Ishikawa (cell line): ENCODE data around the gene MAST4.

Source experiments
- CEBPB ChIP-seq: IDR thresholded peaks from 2 replicates; pipeline ENCODE4 v1.6.1; 2012
- CREB1 ChIP-seq: IDR thresholded peaks from 2 replicates; pipeline ENCODE4 v1.6.1; 2012; ENCODE audit warnings: low read depth
- EGR1 ChIP-seq: IDR thresholded peaks from 2 replicates; pipeline ENCODE4 v1.6.1; 2012
- EP300 ChIP-seq: IDR thresholded peaks from 2 replicates; pipeline ENCODE4 v1.6.1; 2012; ENCODE audit warnings: borderline replicate concordance
- FOXM1 ChIP-seq: IDR thresholded peaks from 2 replicates; pipeline ENCODE4 v1.6.1; 2012; ENCODE audit warnings: low read depth, borderline replicate concordance
- MAX ChIP-seq: IDR thresholded peaks from 2 replicates; pipeline ENCODE4 v1.6.1; 2012
- NFIC ChIP-seq: IDR thresholded peaks from 2 replicates; pipeline ENCODE4 v1.6.1; 2012
- RAD21 ChIP-seq: IDR thresholded peaks from 2 replicates; pipeline ENCODE4 v1.6.1; 2012; ENCODE audit warnings: low read depth
- REST ChIP-seq: IDR thresholded peaks from 2 replicates; pipeline ENCODE4 v1.6.1; 2012; ENCODE audit warnings: low read depth, mild to moderate bottlenecking
- TAF1 ChIP-seq: IDR thresholded peaks from 2 replicates; pipeline ENCODE4 v1.6.1; 2012; ENCODE audit warnings: low read depth, mild to moderate bottlenecking
- TCF12 ChIP-seq: IDR thresholded peaks from 2 replicates; pipeline ENCODE4 v1.6.1; 2012; ENCODE audit warnings: low read depth
- TEAD4 ChIP-seq: IDR thresholded peaks from 2 replicates; pipeline ENCODE4 v1.6.1; 2012
- USF1 ChIP-seq: IDR thresholded peaks from 2 replicates; pipeline ENCODE4 v1.6.1; 2012
- YY1 ChIP-seq: IDR thresholded peaks from 2 replicates; pipeline ENCODE4 v1.6.1; 2012; ENCODE audit warnings: low read depth
- ZBTB7A ChIP-seq: IDR thresholded peaks from 2 replicates; pipeline ENCODE4 v1.6.1; 2012; ENCODE audit warnings: low read depth

MAST4 gene

GRCh38 chr5:66839636-66840185, 243.5 kb downstream of the MAST4 start:
- TF ChIP-seq TCF12 (no peak), YY1 (no peak), EP300 (no peak), USF1 (no peak), EGR1 (no peak), RAD21 (no peak), ZBTB7A (no peak), TAF1 (no peak)

GRCh38 chr5:66840511-66841013, 244.4 kb downstream of the MAST4 start:
- no peak for TF ChIP-seq MAX
- no peak for TF ChIP-seq REST
- TF ChIP-seq ZBTB7A = no peak
- TF ChIP-seq USF1 = peak; percentile 39
- TF ChIP-seq TCF12 = no peak
- TF ChIP-seq EGR1 = no peak

GRCh38 chr5:66841264-66841663, 245.1 kb downstream of the MAST4 start:
- no peak for TF ChIP-seq ZBTB7A
- TF ChIP-seq RAD21 = no peak
- TF ChIP-seq NFIC = no peak
- TF ChIP-seq USF1 = no peak
- no peak for TF ChIP-seq REST
- TF ChIP-seq EGR1 = no peak
- no peak for TF ChIP-seq YY1
- no peak for TF ChIP-seq CEBPB
- no peak for TF ChIP-seq FOXM1
- no peak for TF ChIP-seq MAX
- no peak for TF ChIP-seq TCF12
- TF ChIP-seq EP300 = no peak
- TF ChIP-seq TAF1 = no peak
- TF ChIP-seq TEAD4 = no peak
- no peak for TF ChIP-seq CREB1

- TF ChIP-seq TEAD4 (no peak), REST (no peak), FOXM1 (no peak), ZBTB7A (no peak), NFIC (no peak), CEBPB (no peak), YY1 (no peak), CREB1 (no peak), TCF12 (no peak), MAX (no peak), EGR1 (no peak), USF1 (no peak), RAD21 (no peak), TAF1 (no peak), EP300 (no peak)
These were observed 246.3 kb downstream of the MAST4 start for GRCh38 chr5:66842540-66842939.
